ENCODE data around the gene SPATA2.

DNA sequence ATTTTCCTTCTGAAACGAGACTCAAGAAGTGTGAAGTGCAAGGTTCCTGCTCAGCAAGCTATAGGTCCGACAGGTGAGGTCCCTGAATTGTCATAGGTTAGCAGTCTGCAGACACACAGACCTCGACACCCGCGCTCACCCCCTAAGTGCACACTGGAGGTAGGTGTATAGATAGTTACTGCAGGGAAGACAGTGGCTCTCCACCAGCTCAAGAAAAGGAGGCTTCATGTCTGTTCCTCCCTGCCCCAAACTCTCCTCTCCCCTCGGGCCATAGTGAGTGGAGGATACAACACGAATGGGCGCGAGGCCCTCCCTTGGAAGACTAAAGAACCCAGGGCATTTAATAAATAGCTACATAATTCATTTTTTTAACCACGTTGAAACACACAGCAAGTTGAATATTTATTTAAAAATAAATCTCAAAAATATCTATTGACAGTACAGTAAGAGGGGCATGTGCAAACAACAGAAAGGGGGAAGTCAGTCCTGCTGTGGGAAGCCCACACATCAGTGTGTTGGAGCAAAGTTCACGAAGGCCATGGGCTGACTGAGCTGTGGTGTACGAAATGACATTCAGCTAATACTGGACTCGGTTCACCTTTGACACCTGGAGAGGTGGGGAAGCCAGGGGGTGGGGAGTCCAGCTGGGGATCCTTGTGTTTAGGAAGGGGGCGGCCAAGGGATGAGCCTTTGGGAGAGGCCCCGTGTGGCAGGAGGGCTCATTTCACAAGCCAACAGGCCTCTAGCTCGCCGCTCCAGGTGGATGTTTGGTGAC, 10.7 kb downstream of the SPATA2 start:
- TF ChIP-seq, protein P1, sequence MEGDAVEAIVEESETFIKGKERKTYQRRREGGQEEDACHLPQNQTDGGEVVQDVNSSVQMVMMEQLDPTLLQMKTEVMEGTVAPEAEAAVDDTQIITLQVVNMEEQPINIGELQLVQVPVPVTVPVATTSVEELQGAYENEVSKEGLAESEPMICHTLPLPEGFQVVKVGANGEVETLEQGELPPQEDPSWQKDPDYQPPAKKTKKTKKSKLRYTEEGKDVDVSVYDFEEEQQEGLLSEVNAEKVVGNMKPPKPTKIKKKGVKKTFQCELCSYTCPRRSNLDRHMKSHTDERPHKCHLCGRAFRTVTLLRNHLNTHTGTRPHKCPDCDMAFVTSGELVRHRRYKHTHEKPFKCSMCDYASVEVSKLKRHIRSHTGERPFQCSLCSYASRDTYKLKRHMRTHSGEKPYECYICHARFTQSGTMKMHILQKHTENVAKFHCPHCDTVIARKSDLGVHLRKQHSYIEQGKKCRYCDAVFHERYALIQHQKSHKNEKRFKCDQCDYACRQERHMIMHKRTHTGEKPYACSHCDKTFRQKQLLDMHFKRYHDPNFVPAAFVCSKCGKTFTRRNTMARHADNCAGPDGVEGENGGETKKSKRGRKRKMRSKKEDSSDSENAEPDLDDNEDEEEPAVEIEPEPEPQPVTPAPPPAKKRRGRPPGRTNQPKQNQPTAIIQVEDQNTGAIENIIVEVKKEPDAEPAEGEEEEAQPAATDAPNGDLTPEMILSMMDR (IDR thresholded peaks at IDR 0.05): no peak
- no peak for TF ChIP-seq POLR2A (IDR thresholded peaks at IDR 0.05)

Data from adrenal gland (tissue), 5 donors.